ENCODE measurements around the gene JMJD7. TPM values are rescaled to one million over a fixed set of nuclear protein-coding genes. Genes with fewer than 3 reads are reported as not detected.
A peak's percentile ranks its signal among the peaks of the same experiment; 100 is the strongest.

Gene JMJD7
- total RNA-seq, 6 experiments from 2014 or later, result 6.0 to 8.6 (median 7.3) TPM

- intact Hi-C loops (cut with DNase I), result no loop called here
- Histone ChIP-seq H3K27ac (no peak overlapping the region), H3K36me3 (no peaks in the 10 kb centered on the region), H3K4me1 (peaks cover 0 to 10% (median 0%) of the 10 kb centered on the region in 4 donors), H3K9me3 (no peaks in the 10 kb centered on the region), H3K27me3 (no peaks in the 10 kb centered on the region), H3K4me3 (no peak overlapping the region)
- ATAC-seq, result no peak
- DNase-seq, result no peak
- WGBS (ENCODE audit: insufficient coverage, low coverage, low lambda C conversion rate, missing lambda C conversion rate), result 85% methylated on average over 8 of the region's 8 CpGs
- TF ChIP-seq POLR2A (IDR thresholded peaks at IDR 0.05) (no peak), CTCF (IDR thresholded peaks at IDR 0.05) (no peak)
Measured at GRCh38 chr15:41797201-41797944, 30.5 kb upstream of the JMJD7 start.

- Histone ChIP-seq H3K27me3 (no peaks in the 10 kb centered on the region), H3K4me1 (peaks cover 0 to 10% (median 0%) of the 10 kb centered on the region in 4 donors), H3K4me3 (no peak overlapping the region), H3K27ac (no peak overlapping the region), H3K9me3 (no peaks in the 10 kb centered on the region), H3K36me3 (no peaks in the 10 kb centered on the region)
- ATAC-seq, result peak; percentile 42 to 97 (median 68)
- WGBS (ENCODE audit: insufficient coverage, low coverage, low lambda C conversion rate, missing lambda C conversion rate), result 86% methylated on average over 5 of the region's 9 CpGs
- intact Hi-C loops (cut with DNase I), result no loop called here
- no peak for DNase-seq
- TF ChIP-seq CTCF (IDR thresholded peaks at IDR 0.05) (no peak), POLR2A (IDR thresholded peaks at IDR 0.05) (no peak)
Measured at GRCh38 chr15:41798607-41799487, 29.0 kb upstream of the JMJD7 start.

GRCh38 chr15:41799488-41799805 lies 28.4 kb upstream of the JMJD7 start:
- Histone ChIP-seq H3K36me3 (no peaks in the 10 kb centered on the region), H3K4me1 (peaks cover 0 to 10% (median 0%) of the 10 kb centered on the region in 4 donors), H3K27me3 (no peaks in the 10 kb centered on the region), H3K9me3 (no peaks in the 10 kb centered on the region), H3K27ac (no peak overlapping the region), H3K4me3 (no peak overlapping the region)
- no peak for TF ChIP-seq POLR2A (IDR thresholded peaks at IDR 0.05)
- TF ChIP-seq CTCF (IDR thresholded peaks at IDR 0.05), result no peak
- no peak for ATAC-seq
- DNase-seq, result no peak
- 76% methylated on average over 3 of the region's 5 CpGs for WGBS (ENCODE audit: insufficient coverage, low coverage, low lambda C conversion rate, missing lambda C conversion rate)
- intact Hi-C loops (cut with DNase I), result no loop called here

- Histone ChIP-seq H3K27me3 (no peaks in the 10 kb centered on the region), H3K4me1 (peaks cover 0 to 10% (median 0%) of the 10 kb centered on the region in 4 donors), H3K4me3 (no peak overlapping the region), H3K9me3 (no peaks in the 10 kb centered on the region), H3K27ac (no peak overlapping the region), H3K36me3 (no peaks in the 10 kb centered on the region)
- no peak for DNase-seq
- no peak for ATAC-seq
- WGBS (ENCODE audit: insufficient coverage, low coverage, low lambda C conversion rate, missing lambda C conversion rate), result 98% methylated on average over 3 of the region's 3 CpGs
- TF ChIP-seq POLR2A (IDR thresholded peaks at IDR 0.05) (no peak), CTCF (IDR thresholded peaks at IDR 0.05) (no peak)
- intact Hi-C loops (cut with DNase I), result no loop called here
Measured at GRCh38 chr15:41801185-41801584, 26.7 kb upstream of the JMJD7 start.
